ENCODE measurements around the gene SLC8A1.

- TF ChIP-seq CTCF (IDR thresholded peaks at IDR 0.05; ENCODE audit: insufficient read depth, low read depth, low read length): no peak
- TF ChIP-seq EZH2 (IDR thresholded peaks at IDR 0.05; ENCODE audit: insufficient read depth, low read length): no peak
These were observed 223.6 kb downstream of the SLC8A1 start for GRCh38 chr2:40228310-40228709.

All from astrocyte (in vitro differentiated cells and primary cell).